Measurements from ENCODE around the gene LIX1L.

GRCh38 chr1:145927916-145928643, 29.7 kb downstream of the LIX1L start:
- TF ChIP-seq, protein P1, sequence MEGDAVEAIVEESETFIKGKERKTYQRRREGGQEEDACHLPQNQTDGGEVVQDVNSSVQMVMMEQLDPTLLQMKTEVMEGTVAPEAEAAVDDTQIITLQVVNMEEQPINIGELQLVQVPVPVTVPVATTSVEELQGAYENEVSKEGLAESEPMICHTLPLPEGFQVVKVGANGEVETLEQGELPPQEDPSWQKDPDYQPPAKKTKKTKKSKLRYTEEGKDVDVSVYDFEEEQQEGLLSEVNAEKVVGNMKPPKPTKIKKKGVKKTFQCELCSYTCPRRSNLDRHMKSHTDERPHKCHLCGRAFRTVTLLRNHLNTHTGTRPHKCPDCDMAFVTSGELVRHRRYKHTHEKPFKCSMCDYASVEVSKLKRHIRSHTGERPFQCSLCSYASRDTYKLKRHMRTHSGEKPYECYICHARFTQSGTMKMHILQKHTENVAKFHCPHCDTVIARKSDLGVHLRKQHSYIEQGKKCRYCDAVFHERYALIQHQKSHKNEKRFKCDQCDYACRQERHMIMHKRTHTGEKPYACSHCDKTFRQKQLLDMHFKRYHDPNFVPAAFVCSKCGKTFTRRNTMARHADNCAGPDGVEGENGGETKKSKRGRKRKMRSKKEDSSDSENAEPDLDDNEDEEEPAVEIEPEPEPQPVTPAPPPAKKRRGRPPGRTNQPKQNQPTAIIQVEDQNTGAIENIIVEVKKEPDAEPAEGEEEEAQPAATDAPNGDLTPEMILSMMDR (IDR thresholded peaks at IDR 0.05) = no peak
- no peak for TF ChIP-seq ZFX (IDR thresholded peaks at IDR 0.05; ENCODE audit: borderline replicate concordance)

Data from 22Rv1 (cell line).